GM19395 (cell line): Measurements from ENCODE around the gene C10orf90.

Experiments used
- ATAC-seq: cut with Tn5 transposase; IDR thresholded peaks from one replicate; pipeline ENCODE4 v1.9.1; 2021; ENCODE audit warnings: mild to moderate bottlenecking, moderate library complexity; ENCODE audit not compliant: unreplicated experiment

The C10orf90 gene

DNA sequence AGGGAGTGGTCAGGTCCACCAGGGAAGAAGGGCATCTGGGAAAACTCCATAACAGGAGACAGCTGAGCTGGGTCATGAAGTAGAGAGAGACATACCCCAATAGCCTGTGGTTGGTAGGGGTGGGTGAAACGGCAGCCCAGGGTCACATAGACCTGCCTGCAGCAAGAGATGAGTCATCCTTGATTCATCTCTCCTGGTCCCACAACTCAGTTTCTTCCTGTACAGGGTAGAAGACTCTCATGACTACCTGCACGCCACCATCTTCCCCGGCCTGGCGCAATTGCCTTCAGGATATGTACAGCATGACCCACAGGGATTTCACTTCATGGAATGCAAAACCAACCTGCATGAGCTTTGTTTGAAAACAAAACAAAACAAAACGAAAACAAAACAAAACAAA is 237.1 kb downstream of the C10orf90 start:
- no peak for ATAC-seq

DNA sequence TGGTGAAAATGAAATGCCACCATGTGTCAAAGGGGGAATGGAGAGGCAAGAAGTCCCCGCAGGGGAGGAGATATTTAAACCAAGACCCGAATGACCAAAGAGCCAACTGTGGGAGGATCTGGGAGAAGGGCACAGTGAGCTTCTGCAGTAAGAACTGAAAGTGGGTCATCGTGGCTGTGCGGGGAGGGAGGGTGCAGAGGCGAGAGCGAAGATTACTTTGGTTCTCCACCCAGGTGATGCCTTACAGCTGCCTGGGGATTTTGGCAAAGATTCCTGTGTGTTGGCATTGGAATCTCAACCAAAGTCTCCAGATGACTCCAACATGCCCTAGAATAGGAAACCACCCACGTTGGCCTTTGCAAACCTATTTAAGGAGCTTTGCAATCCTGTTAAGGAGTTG is 238.0 kb downstream of the C10orf90 start:
- no peak for ATAC-seq

DNA sequence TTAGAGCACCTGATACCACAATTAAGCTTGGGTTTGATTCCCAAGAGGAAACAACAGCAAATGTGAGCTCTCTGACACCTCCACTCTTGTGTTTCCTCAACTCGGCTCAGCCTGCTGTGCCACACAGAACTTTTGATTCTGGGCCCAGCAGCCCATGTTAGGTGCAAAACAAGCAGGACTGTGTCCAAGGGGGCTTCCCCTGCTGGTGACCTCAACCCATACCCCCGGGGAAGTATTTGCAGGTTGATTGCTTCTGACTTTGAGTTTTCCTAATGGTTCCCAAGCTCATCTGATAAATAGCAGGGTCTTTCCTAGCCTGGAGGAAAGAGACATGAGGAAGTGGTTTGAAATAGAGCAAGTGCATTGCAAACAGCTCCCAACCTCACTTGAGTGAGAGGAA is 238.7 kb downstream of the C10orf90 start:
- no peak for ATAC-seq

DNA sequence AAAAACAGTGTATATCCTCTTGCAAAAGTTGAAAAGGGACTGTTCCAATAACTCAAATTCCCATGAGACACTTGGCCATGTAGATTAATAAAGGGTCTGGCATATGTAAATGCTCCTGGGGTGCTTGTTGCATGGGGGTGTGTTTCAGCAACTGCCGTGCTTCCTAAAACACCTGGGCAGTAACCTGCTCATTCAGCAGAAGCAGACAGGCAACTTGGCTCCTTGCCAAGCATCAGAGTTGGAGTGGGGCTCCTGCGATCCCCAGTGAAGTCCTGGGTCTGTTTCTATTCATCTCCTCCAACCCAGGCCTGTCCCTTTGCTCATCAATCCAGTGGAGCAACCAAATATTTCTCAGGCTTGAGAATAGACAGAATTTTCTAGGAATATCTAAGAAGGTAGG is 240.0 kb downstream of the C10orf90 start:
- no peak for ATAC-seq

DNA sequence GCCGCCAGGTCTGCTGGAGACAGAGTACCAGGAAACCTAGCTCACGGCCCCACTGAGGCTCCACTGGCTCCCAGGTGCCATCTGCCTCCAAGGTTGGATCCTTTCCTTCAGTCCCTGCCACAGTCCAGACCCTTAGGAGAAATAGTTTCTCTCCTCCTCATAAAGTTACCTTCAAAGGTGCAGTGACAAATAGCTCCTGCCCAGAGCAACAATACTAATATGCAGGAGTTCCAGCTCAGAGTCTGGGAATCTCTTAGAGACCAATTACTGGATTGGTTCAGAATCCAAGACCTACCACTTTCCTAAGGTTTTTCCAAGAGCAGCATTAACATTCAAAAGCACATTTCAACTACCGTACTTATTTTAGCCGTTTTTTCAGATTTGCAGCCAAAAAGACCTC is 241.2 kb downstream of the C10orf90 start:
- ATAC-seq = no peak

DNA sequence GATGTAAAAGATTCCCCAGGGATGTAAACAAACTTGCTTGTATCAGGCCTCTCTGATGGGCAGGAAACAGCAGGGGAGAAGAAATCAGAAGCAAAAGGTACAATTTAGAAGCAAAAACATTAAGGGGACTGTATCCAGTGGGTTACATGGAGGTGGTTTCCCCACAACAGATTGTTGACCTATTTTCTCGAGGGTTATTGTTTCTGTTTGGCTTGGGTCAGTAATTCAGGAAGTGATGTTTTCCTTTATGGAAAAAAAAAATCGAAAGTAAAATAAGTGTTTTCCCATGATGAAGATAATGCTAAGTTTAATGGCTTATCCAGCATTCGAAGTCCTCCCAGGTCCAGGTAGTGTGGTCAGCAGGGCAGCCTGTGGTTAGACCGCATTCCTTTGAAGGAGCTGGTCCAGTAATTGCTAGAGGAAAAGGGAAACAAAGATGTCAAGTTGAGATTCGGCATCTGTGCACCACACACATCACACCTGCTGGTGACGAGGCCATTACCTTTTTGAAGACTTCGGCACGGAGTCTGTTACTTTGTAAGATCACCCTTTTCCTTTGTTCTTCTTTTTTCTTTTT is 244.9 kb downstream of the C10orf90 start:
- no peak for ATAC-seq

DNA sequence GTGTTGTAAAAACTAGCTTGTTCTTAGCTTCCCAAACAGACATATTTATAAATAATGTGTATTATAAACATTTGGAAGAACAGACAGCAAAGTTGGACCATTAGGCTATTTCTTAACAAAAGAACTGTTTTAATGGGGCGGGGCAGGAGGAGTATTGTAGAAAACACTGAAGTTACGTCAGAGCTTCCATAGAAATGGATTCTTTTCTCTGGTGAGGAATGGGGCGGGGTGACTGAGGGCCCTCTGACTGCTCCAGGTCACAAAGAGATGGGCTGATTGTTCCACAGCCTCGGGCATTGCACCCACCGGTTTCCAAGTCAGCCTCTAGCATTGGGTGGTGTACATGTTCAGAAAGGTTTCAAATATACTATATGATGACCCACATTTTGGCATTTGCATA is 245.5 kb downstream of the C10orf90 start:
- no peak for ATAC-seq

DNA sequence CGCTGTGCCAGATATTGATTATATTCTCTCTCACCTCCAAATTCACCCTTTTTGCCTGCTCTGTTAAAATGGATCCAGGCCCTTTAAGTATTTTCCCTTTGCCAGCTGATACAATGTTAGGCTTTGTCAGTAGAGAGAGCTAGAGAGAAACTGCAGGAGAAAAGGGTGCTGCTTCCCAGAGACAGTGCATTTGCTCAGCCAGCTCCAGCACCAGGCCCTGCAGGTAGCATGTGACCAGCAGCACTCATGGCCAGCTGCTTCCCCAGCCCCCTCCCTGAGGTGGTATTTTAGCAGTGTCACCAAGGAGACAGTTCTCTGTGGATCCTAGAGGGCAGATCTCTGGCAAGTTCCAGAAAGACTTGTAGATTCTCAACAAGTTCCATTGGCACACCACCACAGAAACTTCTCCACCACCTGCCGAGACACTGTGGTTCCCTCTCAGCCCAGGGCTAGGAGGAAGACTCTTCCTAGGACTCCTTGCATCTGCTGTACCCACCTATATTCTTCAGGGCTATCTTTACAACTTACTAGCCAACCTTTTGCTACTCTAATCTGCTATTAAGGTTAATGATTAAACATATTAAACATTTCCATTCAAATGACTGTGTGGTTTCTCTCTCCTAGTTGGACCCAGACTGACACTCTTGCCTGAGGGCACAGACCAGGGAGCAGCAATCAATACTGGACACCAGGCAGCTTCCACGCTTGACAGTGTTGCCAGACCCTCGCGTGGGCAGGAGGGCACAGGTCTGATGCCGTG is 246.6 kb downstream of the C10orf90 start:
- no peak for ATAC-seq

DNA sequence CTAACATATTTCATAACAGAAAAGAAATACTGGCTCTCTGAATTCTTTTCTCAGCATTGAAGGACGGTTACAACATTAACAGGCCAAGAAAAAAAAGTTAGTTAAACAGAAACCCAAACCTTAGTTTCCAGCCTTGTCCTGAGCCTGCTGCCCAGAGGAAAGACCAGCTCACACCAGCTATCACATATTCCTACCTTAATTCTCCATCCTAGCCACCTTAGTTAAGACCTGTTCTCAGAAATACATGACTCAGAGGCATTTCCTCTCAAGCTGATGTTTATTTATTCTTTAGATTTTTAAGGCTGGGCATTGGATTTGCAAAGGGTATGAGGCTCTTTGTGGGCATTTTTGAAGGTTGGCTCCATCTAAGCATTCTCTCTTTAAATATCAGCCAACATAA is 247.9 kb downstream of the C10orf90 start:
- ATAC-seq = no peak

DNA sequence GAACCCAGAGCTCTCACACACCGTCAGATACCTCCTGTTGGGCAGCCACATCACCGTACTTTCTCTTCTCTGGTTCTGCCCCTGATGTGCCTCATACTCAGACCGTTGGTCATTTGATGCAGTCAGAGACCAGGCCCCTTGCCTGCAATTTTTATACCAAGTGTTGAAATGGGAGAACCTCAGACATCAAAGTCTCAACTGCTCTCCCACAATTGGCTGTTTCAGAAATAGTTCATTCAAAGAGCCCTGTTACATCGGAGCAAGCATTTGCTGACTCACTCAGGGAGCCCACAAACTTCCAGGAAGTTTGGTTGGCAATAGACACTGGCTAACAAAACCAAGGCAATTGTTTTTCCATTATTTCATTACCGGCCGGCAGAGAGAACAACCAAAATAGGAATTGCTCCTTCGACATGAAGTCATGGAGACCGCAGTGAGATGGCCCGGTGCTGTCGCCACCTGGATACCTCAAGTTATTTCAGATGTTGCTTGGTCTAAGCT is 248.7 kb downstream of the C10orf90 start:
- ATAC-seq = no peak

DNA sequence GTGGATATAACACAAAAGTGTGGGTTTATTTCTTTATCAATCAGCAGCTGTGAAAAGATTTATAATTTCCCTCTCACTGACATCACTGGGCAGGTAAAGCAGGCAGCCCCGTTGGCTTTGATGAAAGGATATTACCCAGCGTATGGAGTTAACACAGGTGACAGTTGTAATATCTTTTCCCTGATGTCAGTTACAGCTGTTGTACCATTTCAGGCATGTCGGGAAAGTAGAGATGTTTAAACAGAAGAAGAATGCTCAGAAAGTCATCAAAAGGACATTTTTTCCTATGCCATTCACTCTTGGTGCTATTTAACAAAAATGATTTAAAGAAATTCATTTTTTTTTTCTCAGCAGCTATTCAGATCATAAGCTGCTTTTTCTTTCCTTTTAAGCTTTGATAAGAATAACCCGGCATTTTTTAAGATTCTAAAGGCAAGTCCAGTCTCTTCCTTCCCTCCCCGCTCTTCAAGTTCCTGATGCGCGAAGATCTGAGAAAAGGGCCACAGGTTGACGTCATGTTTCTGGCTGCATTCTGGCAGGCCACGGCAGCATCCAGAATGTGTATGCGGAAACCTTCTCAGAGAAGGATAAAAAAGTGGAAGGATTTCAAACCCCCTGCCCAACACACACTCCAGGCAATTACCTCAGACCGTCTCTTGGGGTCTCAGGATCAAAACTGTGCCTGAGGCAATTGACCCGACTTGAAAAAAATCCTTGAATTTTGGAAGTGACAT is 249.8 kb downstream of the C10orf90 start:
- no peak for ATAC-seq

DNA sequence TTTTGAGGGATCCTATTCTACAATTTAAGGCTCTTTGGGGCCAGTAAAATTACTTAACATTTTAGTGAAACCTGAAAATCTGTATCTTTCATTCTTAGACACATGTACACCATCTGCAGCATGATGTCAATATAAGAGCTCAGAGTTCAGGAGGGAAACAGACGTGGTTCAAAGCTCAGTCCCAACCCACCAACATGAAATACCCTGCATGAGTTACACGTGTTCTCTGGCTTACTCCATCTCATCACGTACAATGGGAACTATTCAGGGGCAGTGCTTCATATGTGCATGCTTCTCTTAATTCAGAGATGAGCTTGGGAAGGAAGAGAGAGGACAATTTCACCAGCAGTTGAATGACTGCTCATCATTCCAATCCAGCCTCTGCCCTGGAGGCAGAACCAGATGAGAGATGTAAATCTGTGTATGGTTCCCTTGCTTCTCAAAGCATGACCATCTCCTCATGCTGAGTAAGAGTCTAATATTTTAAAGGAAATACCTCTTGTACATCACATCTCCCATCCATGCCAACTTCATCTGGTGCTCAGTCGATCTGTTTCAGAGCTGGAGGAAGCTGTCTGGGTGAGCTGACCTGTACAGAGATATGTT is 253.2 kb downstream of the C10orf90 start:
- ATAC-seq = no peak

DNA sequence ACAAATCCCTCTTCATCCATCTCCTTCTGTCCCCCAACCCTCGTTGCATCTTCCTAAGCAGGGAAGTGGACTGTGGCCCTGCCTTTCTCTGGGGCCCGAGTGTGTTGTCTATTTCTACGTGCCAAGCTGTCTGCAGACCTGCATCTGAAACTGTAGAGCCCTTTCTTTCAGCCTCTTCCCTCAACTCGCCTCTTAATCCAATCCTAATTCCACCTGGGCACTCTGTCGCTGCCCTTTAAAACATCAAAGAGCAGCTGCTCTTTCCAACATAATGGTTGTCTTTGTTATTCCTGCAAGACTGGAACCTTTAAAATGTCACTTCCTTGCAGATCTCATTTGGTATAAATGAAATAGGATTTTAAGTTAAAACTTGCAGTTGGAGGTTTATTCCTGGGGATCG is 260.7 kb downstream of the C10orf90 start:
- no peak for ATAC-seq

DNA sequence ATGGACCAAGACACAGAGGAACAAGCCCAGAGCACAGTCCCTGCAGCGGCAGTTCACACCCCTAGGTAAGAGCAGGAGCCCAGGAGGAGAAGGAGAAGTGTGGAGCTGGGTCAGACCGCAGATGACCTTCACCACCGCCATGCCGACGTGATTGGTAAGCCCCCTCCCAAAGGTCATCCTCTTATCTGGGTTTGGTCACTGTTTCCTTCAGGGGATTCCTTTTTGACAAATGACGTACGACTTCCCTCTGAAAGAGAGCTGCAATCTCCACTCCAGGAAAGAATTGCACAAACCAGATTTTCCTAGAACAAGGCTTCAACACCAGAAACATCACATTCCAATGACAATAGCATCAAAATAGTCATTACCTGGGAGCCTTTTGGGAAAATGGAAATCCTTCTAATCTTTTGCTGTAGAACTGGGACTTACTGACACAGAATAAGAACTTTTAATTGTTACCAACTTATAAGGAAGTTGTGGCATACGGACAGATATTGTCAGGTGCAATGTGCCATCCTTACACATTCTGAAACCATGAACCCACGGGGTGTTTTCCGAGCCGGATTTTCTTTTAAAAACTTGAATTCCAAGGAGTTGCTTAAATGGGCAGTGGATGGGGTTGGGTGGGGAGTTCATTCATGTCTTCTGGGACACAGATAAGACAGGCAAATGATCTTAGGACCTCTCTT is 261.4 kb downstream of the C10orf90 start:
- ATAC-seq = no peak

DNA sequence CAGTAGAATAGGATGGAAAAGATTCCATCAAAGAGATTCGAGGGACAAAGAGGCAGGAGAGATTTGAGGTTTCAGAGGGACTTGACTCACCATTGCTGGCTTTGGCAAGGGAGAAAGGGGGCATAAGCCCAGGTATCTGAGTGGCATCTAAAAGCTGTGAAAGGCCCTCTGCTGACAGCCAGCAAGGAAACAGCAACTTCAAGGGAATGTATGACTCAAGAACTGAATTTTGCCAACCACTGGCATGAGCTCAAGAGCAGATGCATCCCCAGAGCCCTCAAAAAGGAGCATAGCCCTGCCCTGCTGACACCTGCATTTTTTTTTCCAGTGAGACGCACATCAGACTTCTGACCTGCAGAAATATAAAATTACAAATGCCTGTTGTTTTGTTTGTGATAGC is 262.7 kb downstream of the C10orf90 start:
- ATAC-seq = no peak

DNA sequence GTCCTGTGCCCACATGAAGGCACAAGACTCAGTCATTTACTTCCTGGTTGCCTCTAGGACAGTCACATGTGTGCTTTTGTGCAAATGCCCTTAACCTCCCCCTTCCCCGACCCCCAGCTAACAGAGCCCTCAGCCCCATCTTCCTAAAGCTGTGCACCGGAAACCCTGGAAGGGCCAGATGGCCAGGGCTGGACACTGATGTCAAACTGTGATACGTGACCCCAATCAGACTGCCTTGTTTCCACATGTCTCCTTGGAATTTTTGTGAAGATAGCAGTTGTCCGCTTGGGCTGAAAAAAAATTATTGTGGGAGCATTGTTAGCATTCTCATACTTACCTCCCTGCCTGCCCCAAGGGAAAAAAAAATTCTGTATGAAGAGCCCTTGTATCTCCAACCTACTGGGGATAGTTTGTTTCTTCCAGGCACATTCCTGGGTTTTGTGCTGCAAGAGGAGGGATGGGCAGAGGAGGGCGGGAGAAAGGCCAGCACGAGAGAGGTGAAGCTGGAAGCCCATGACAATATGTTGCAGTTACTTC is 265.2 kb downstream of the C10orf90 start:
- ATAC-seq = no peak

DNA sequence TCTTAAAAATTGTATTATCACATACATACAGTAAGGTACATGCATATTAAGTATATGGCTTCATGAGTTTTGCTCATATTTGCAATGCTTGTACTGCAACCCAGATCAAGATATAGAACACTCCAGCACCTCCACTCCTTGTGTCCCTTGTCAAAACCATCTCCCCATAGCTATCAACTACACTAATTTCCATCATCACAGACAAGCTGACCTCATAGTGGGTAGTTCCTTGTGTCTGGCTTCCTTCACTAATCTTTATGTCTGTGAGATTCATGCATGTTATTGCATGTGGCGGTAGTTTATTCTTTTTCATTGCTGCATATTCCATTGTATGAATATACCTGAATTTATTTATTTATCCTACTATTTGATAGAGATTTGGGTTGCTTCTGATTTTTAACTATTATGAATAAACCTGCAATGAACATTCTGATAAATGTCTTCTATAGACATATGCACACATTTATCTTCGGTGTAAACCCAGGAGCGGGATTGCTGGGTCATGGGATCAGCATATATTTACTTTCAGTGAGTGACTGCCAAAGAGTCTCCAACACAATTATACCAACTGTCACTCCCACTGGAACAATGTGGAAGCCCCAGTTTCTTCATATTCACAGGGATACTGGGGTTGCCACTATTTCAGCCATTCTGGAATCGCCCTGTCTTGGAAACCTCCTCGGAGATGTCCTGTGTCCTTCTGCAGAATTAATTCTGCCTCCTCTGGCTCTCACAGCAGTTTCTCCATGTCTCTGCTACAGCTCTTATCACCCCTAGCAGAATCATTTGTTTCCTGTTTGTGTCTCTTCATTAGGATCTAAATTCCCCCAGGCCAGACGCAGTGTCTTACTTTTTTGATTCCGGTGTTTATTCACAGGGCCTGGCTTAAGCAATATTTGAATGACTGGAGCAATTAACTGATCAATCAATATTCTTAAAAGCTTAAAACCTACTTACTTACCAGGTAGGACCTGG is 267.5 kb downstream of the C10orf90 start:
- ATAC-seq = no peak

DNA sequence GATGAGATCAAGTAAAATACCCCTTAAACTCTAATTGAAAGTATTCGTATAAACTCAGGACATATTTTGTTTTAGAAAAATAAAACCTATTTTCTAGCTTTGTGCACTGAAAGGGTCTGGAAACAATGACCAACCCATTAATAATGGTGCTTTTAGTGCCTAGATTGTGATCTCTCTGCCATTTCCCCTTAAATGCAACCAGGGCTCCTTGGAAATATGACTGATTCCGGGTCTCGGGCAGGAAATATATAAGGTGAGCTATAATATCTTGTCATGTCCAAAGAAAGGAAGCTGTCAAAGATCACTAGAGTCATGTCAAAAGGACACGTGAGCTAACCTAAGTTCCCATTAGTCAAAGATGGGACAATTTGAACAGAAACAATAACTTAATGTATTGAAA is 269.9 kb downstream of the C10orf90 start:
- ATAC-seq = no peak

DNA sequence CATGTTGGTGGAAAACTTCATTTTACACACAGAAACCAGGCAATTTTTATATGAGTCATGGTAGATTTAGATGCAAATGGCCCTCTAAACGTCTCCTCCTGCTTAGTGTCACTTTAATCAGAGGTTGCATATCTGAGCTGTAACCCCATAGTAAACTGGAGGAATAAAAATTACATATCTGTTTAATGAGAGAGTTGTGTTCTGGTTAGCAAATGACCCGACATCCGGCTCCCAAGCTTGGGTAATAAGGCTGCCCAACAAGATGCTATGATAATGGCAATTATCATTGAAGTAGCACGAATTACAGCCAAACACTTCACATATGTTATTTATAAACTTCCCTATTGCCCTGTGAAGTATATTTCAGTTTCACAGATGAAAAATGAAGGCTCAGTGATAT is 271.6 kb downstream of the C10orf90 start:
- no peak for ATAC-seq

DNA sequence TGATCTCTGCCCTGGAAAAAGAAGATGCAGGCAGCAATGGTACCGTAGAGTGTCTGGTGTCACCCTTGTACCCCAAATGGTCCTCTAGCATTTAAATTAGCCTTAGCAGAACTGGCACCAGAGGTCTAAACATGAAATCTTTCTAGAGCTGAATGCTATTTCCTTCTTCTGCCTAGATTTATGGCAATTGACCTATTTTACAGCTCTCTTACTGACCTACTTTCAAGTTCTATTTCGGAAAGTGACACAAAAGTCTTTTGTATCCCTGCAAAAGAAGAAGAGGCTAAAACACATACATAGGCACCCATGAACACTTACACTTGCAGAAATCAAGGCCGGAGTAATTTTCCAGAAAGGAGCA is 272.1 kb downstream of the C10orf90 start:
- no peak for ATAC-seq
